K562 (cell line): ENCODE results near the gene EFNA5. TPM values are rescaled to one million over a fixed set of nuclear protein-coding genes. Genes with fewer than 3 reads are reported as not detected.

Experiments
- ATAC-seq: fragments of 200-7000 bp; cut with Tn5 transposase; 3 replicates; pipeline ENCODE4 v1.9.1; 2020; ENCODE audit warnings: moderate library complexity
- BruUV-seq: library from RNA; stranded (reverse); fragments of 400-500 nt; replicated peaks from 2 replicates; lab custom pipeline; 2021; lab: Mats Ljungman, UMichigan
- CTCF ChIA-PET: fragments of 300-600 bp; formaldehyde crosslinking; extraction: SDS; loops from one replicate; lab custom pipeline; 2021; ENCODE audit warnings: low intra/inter-chr PET ratio; lab: Yijun Ruan, JAX
- POLR2A ChIA-PET: fragments of 300-600, 350-650 bp; sonication (Branson Sonifier 250); formaldehyde crosslinking; extraction: SDS; loops from one replicate; lab custom pipeline; 2021; ENCODE audit warnings: antibody characterized with exemption, inconsistent platforms; lab: Yijun Ruan, JAX
- DNase-seq, 4 experiments: peaks; one replicate each; pipeline versions ENCODE4 v3.0.0 to v3.0.0-alpha.2; 2011 to 2018; ENCODE audit warnings: low spot score in 3 of 4, mixed read lengths in 3 of 4; ENCODE audit errors: extremely low read depth in 1 of 4
- FAIRE-seq: peaks from 2 replicates; lab custom pipeline; 2011; peaks lifted over from hg19 to GRCh38; lab: Jason Lieb, UNC
- H2AFZ ChIP-seq: 2 replicates; pipeline ENCODE4 v1.6.0; 2011; ENCODE audit warnings: low read depth, low read length, control low read depth, inconsistent platforms
- H3K27ac ChIP-seq: fragments of 200-600 bp; 3 replicates; pipeline ENCODE4 v1.8.0; 2011; ENCODE audit warnings: low read depth, mild to moderate bottlenecking, control low read depth, inconsistent platforms, low read length, moderate library complexity, mixed read lengths; ENCODE audit errors: extremely low read depth
- H3K27me3 ChIP-seq, 2 experiments: fragments of 300-600 bp in 1 of 2; 2 replicates in 1 of 2; 3 replicates in 1 of 2; pipeline versions ENCODE4 v1.6.0 to v1.8.0; 2011; ENCODE audit warnings: inconsistent platforms in 2 of 2, low read length in 2 of 2, mild to moderate bottlenecking in 1 of 2, mixed read lengths in 1 of 2, moderate library complexity in 1 of 2; ENCODE audit not compliant: control insufficient read depth in 2 of 2, insufficient read depth in 2 of 2
- H3K36me3 ChIP-seq: fragments of 300-600 bp; 3 replicates; pipeline ENCODE4 v1.8.0; 2011; ENCODE audit warnings: mild to moderate bottlenecking, low read length, inconsistent platforms; ENCODE audit not compliant: control insufficient read depth, insufficient read depth
- H3K4me1 ChIP-seq, 2 experiments: fragments of 200-600 bp in 1 of 2; replicated peaks in 1 of 2; 2 replicates in 1 of 2; 3 replicates in 1 of 2; pipeline versions ENCODE4 v1.5.1 to v1.8.0; 2011; ENCODE audit warnings: inconsistent platforms in 2 of 2, low read length in 2 of 2, mild to moderate bottlenecking in 1 of 2, mixed read lengths in 1 of 2, moderate library complexity in 1 of 2; ENCODE audit not compliant: control insufficient read depth in 2 of 2, insufficient read depth in 2 of 2
- H3K4me2 ChIP-seq: 2 replicates; pipeline ENCODE4 v1.6.1; 2011; ENCODE audit warnings: low read length, control low read depth, inconsistent platforms, mixed read lengths; ENCODE audit not compliant: insufficient read depth
- H3K4me3 ChIP-seq: fragments of 200-600 bp; sonication (generic), shearing (Covaris generic); 2 replicates; pipeline ENCODE4 v1.5.1; 2016; ENCODE audit warnings: control low read depth, inconsistent platforms
- H3K79me2 ChIP-seq: fragments of 200-600 bp; 3 replicates; pipeline ENCODE4 v1.8.0; 2011; ENCODE audit warnings: low read length, inconsistent platforms; ENCODE audit not compliant: control insufficient read depth, insufficient read depth
- H3K9ac ChIP-seq, 2 experiments: 2 replicates each; pipeline versions ENCODE4 v1.6.0 to v1.6.1; 2011; ENCODE audit warnings: low read depth in 2 of 2, low read length in 2 of 2, control low read depth in 1 of 2, inconsistent platforms in 1 of 2, mild to moderate bottlenecking in 1 of 2, mixed read lengths in 1 of 2; ENCODE audit not compliant: insufficient read depth in 1 of 2
- H3K9me1 ChIP-seq: one replicate; pipeline ENCODE4 v1.6.0; 2011; ENCODE audit warnings: inconsistent platforms, mild to moderate bottlenecking, low read length, moderate library complexity; ENCODE audit not compliant: control insufficient read depth, insufficient read depth
- H3K9me3 ChIP-seq: replicated peaks from 2 replicates; pipeline ENCODE4 v1.5.1; 2011; ENCODE audit warnings: low read depth, low read length, inconsistent platforms; ENCODE audit not compliant: control insufficient read depth, insufficient read depth
- H4K20me1 ChIP-seq: replicated peaks from 2 replicates; pipeline ENCODE4 v1.6.1; 2011; ENCODE audit warnings: low read length, inconsistent platforms, mixed read lengths; ENCODE audit not compliant: control insufficient read depth, insufficient read depth
- FOXP1 ChIP-seq: sonication (generic); formaldehyde crosslinking; IDR thresholded peaks from 2 replicates; pipeline ENCODE4 v1.8.0; 2022; ENCODE audit warnings: mild to moderate bottlenecking, missing genetic modification reagents
- MAZ ChIP-seq, 2 experiments: fragments of 450-650 bp in 1 of 2; sonication (generic) in 1 of 2; formaldehyde crosslinking; IDR thresholded peaks in 1 of 2; conservative IDR thresholded peaks in 1 of 2; 2 replicates each; pipeline versions ENCODE4 v1.4.0 to v1.5.0; 2020; ENCODE audit warnings: mild to moderate bottlenecking in 1 of 2, missing genetic modification reagents in 1 of 2
- POLR2H ChIP-seq: IDR thresholded peaks from 2 replicates; pipeline ENCODE4 v1.6.1; 2016; ENCODE audit warnings: missing genetic modification characterization, low read depth, mild to moderate bottlenecking, control low read depth, missing compliant biosample characterization, moderate library complexity
- PRDM10 ChIP-seq: fragments of 450-650 bp; IDR thresholded peaks from 2 replicates; pipeline ENCODE4 v1.6.1; 2018; ENCODE audit not compliant: partially characterized antibody
- TFAP4 ChIP-seq: sonication (generic); formaldehyde crosslinking; IDR thresholded peaks from 2 replicates; pipeline ENCODE4 v1.8.0; 2022; ENCODE audit warnings: missing genetic modification reagents, mild to moderate bottlenecking, moderate library complexity, borderline replicate concordance
- U2AF1 ChIP-seq: fragments of 200-400 bp; formaldehyde crosslinking; optimal IDR thresholded peaks from 2 replicates; pipeline ENCODE3; 2017; ENCODE audit warnings: mild to moderate bottlenecking, low read depth, low read length, moderate library complexity
- ZNF175 ChIP-seq: fragments of 200-800 bp; sonication (Bioruptor generic); IDR thresholded peaks from 2 replicates; pipeline ENCODE4 v1.6.1; 2016; ENCODE audit warnings: low read depth, mild to moderate bottlenecking, missing genetic modification characterization, missing compliant biosample characterization
- ZNF507 ChIP-seq: conservative IDR thresholded peaks from 2 replicates; pipeline ENCODE4 v1.6.1; 2017; ENCODE audit warnings: missing genetic modification characterization, missing compliant biosample characterization
- WGBS: fragments of 100-300 bp; shearing (Covaris generic); methylation state at CpG from one replicate; pipeline ENCODE4 v1.1.6; 2016; ENCODE audit warnings: low coverage, mixed read lengths; ENCODE audit not compliant: insufficient coverage; ENCODE audit errors: missing lambda C conversion rate; 5-methylcytosine and 5-hydroxymethylcytosine counted together
- in situ Hi-C: fragments of 300-500 bp; cut with MboI; formaldehyde crosslinking; loops from 4 replicates; pipeline ENCODE4 v1.15.0; 2018; ENCODE audit warnings: inconsistent platforms, mixed read lengths
- intact Hi-C: fragments of 100-400 bp; cut with micrococcal nuclease; formaldehyde crosslinking; loops from 2 replicates; pipeline ENCODE4 v1.14.2; 2022
- polyA plus RNA-seq, 8 experiments: library from polyadenylated mRNA; depleted of rRNA in 4 of 8; stranded (reverse) in 5 of 8; unstranded in 3 of 8; fragments of >200 nt; fragmentation: Nextera tagmentation in 2 of 8; fragmentation: Illumina TruSeq in 1 of 8; extraction: Ambion mirVana in 2 of 8; extraction: Trizol in 1 of 8; gene quantifications; 2 replicates each; pipeline versions ENCODE4 v1.2.1 to v1.2.3, GENCODE V29; 2011 to 2014; ENCODE audit warnings: inconsistent platforms in 1 of 8, missing spikeins in 1 of 8
- total RNA-seq, 7 experiments: library from RNA; depleted of rRNA in 6 of 7; stranded (reverse); fragments of >200 nt in 6 of 7; fragmentation: Illumina TruSeq in 2 of 7; extraction: Trizol in 2 of 7; gene quantifications; 2 replicates each; pipeline versions ENCODE4 v1.2.1 to v1.2.3, GENCODE V29; 2011 to 2021; ENCODE audit warnings: low replicate concordance in 1 of 7

Gene EFNA5
- total and polyA plus RNA-seq, 9 of the 15 experiments (the other 6 are each of a cell fraction or from before 2014, with no cell fraction given): 0.20 TPM; not detected in 8

- TF ChIP-seq PRDM10 (no peak), FOXP1 (no peak), POLR2H (tag) (no peak), ZNF507 (tag) (no peak), U2AF1 (no peak), TFAP4 (no peak), ZNF175 (CRISPR knock-in tag) (no peak), MAZ (CRISPR knock-in tag; conservative IDR thresholded peaks at IDR 0.05 in 1 of 2, IDR thresholded peaks at IDR 0.05 in 1 of 2) (no peak)
- TF ChIP-seq, all 486 proteins: peak for 0
- Histone ChIP-seq H3K9me3 (no peaks in the 10 kb centered on the region), H3K79me2 (no peaks in the 10 kb centered on the region), H3K4me3 (0 out of 2 replicates have a peak overlapping the region, but pooled peaks have one; percentile 4), H3K36me3 (no peaks in the 10 kb centered on the region), H2AFZ (no peak overlapping the region), H3K9me1 (no peaks in the 10 kb centered on the region), H3K4me1 (peaks cover 0 to 10% of the 10 kb centered on the region in 2 experiments; a peak in 2 of 5 replicates), H3K27ac (no peak overlapping the region), H3K4me2 (no peak overlapping the region), H3K9ac (no peak overlapping the region), H4K20me1 (no peaks in the 10 kb centered on the region), H3K27me3 (no peaks in the 10 kb centered on the region; a peak in 1 of 5 replicates)
- 25% methylated on average over 9 of the region's 20 CpGs for WGBS
- ATAC-seq: no peak
- in situ Hi-C loops: no loop called here
- intact Hi-C loops: loop anchor here (10.0 kb wide), 2 partner anchors 427 to 673 kb away; no protein-coding TSS in a partner anchor
- POLR2A ChIA-PET: no interaction called here
- CTCF ChIA-PET: no interaction called here
- no peak for DNase-seq
- no peak for FAIRE-seq
- no TSS peak for BruUV-seq
Measured at GRCh38 chr5:107671742-107672210, 1.0 kb upstream of the EFNA5 start.
